Neural cell (in vitro differentiated cells): ENCODE measurements around the gene PTPRF.

Experiments
- CTCF ChIP-seq: fragments of 450-650 bp; IDR thresholded peaks from 2 replicates; pipeline ENCODE4 v1.5.1; 2014; ENCODE audit warnings: antibody characterized with exemption, mild to moderate bottlenecking, moderate library complexity; ENCODE audit not compliant: poor library complexity, severe bottlenecking
- EP300 ChIP-seq: fragments of 450-650 bp; conservative IDR thresholded peaks from 2 replicates; pipeline ENCODE4 v1.6.1; 2014; ENCODE audit warnings: antibody characterized with exemption, mild to moderate bottlenecking, moderate library complexity; ENCODE audit not compliant: poor library complexity, severe bottlenecking
- EZH2 ChIP-seq: fragments of 200-600, 300-800 bp; shearing (Covaris generic), sonication (generic); IDR thresholded peaks from 2 replicates; pipeline ENCODE4 v1.6.1; 2014; ENCODE audit warnings: antibody characterized with exemption, low read length, borderline replicate concordance, mild to moderate bottlenecking; ENCODE audit not compliant: insufficient read depth, poor library complexity, severe bottlenecking
- POLR2AphosphoS5 ChIP-seq: IDR thresholded peaks from 2 replicates; pipeline ENCODE4 v1.6.1; 2012
- RAD21 ChIP-seq: fragments of 450-650 bp; conservative IDR thresholded peaks from 2 replicates; pipeline ENCODE4 v1.6.1; 2014; ENCODE audit warnings: antibody characterized with exemption, mild to moderate bottlenecking, moderate library complexity
- REST ChIP-seq: IDR thresholded peaks from 2 replicates; pipeline ENCODE4 v1.6.1; 2012; ENCODE audit warnings: borderline replicate concordance
- SMC3 ChIP-seq: fragments of 450-650 bp; conservative IDR thresholded peaks from 2 replicates; pipeline ENCODE4 v1.6.1; 2014; ENCODE audit warnings: antibody characterized with exemption, mild to moderate bottlenecking, moderate library complexity; ENCODE audit not compliant: poor library complexity
- TAF1 ChIP-seq: IDR thresholded peaks from 2 replicates; pipeline ENCODE4 v1.6.1; 2012; ENCODE audit warnings: low read depth

- TF ChIP-seq CTCF (no peak), RAD21 (no peak), REST (no peak), POLR2AphosphoS5 (no peak), TAF1 (no peak), SMC3 (no peak), EP300 (no peak), EZH2 (no peak)
These were observed 23.8 kb downstream of the PTPRF start for GRCh38 chr1:43554444-43554992.
